AG09319 (cell line): ENCODE measurements around the gene CZIB.

ENCODE experiments used
- DNase-seq: peaks from one replicate; pipeline ENCODE4 v3.0.0-alpha.2; 2010; ENCODE audit warnings: low read depth; ENCODE audit errors: extremely low read depth
- CTCF ChIP-seq: IDR thresholded peaks from 2 replicates; pipeline ENCODE4 v1.5.1; 2011; ENCODE audit warnings: low read depth, mild to moderate bottlenecking, inconsistent platforms, low read length, moderate library complexity

The CZIB gene

GRCh38 chr1:53260631-53261247 is 40.3 kb upstream of the CZIB start:
- no peak for DNase-seq
- no peak for TF ChIP-seq CTCF

GRCh38 chr1:53259932-53260331 is 39.5 kb upstream of the CZIB start:
- DNase-seq: no peak
- TF ChIP-seq CTCF: no peak

GRCh38 chr1:53258216-53258615 is 37.8 kb upstream of the CZIB start:
- no peak for TF ChIP-seq CTCF
- no peak for DNase-seq

DNA sequence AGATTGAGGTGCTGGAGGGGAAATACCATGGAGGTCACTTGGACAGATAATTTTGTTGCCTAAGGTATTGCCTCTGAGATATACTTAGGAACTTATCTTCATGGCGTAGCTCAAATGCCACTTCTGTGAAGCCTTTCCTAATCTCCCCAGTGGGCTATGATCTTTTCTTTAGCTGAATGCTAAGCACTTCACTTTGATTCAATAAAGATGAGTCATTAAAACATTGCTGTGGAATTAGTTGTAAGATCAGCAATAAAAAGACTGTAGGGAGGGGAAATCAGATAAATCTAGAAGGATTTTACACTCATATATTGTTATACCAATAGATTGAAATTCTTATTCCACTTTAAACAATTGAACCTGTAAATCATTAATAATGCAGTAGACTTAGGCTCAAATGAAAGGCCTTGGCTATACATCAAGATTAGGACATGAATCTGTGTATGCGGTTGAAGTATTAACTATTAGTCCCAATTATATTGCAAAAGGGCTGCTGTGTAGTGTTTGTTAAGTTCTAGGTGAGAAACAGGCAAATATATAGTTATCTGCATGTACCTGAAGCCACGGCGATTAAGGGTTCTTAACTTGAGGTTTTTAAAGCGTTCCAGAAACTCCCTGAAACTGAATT is 37.1 kb upstream of the CZIB start:
- no peak for DNase-seq
- TF ChIP-seq CTCF: no peak

- DNase-seq: no peak
Observed at GRCh38 chr1:53256511-53257453, 36.3 kb upstream of the CZIB start.

GRCh38 chr1:53255031-53255430 is 34.6 kb upstream of the CZIB start:
- DNase-seq: no peak
- TF ChIP-seq CTCF: no peak

More at GRCh38 chr1:53256511-53257453, 36.3 kb upstream of the CZIB start:
- no peak for TF ChIP-seq CTCF
